Panc1 (cell line): ENCODE measurements around the gene FAAP20. TPM values are rescaled to one million over a fixed set of nuclear protein-coding genes. Genes with fewer than 3 reads are reported as not detected.
A peak's percentile ranks its signal among the peaks of the same experiment; 100 is the strongest.

Experiments
- ATAC-seq: fragments of 200-7000 bp; cut with Tn5 transposase; 2 replicates; pipeline ENCODE4 v1.9.1; 2020; ENCODE audit warnings: mild to moderate bottlenecking, moderate library complexity
- BruUV-seq: library from RNA; stranded (reverse); fragments of 400-500 nt; replicated peaks from 2 replicates; lab custom pipeline; 2021; lab: Mats Ljungman, UMichigan
- CTCF ChIA-PET: fragments of 300-600 bp; sonication (Branson Sonifier 250); formaldehyde crosslinking; loops from one replicate; lab custom pipeline; 2022; ENCODE audit warnings: antibody characterized with exemption; lab: Charles Lee
- POLR2A ChIA-PET: fragments of 300-600 bp; sonication (Branson Sonifier 250); formaldehyde crosslinking; loops from one replicate; lab custom pipeline; 2022; ENCODE audit warnings: antibody characterized with exemption; lab: Charles Lee
- DNase-seq: peaks from one replicate; pipeline ENCODE4 v3.0.0-alpha.2; 2010; ENCODE audit warnings: low read depth, low spot score
- H3K27ac ChIP-seq: 2 replicates; pipeline ENCODE4 v1.5.1; 2011; ENCODE audit warnings: mild to moderate bottlenecking, low read length, inconsistent platforms
- H3K27me3 ChIP-seq: fragments of 200-500 bp; sonication (Bioruptor generic); 2 replicates; pipeline ENCODE4 v1.6.0; 2014; ENCODE audit warnings: low read length, inconsistent platforms; ENCODE audit not compliant: control insufficient read depth, insufficient read depth
- H3K36me3 ChIP-seq: fragments of 200-500 bp; sonication (Bioruptor generic); 2 replicates; pipeline ENCODE4 v1.5.1; 2014; ENCODE audit warnings: inconsistent platforms, mild to moderate bottlenecking, low read length, moderate library complexity; ENCODE audit not compliant: control insufficient read depth, insufficient read depth
- H3K4me1 ChIP-seq: 2 replicates; pipeline ENCODE4 v1.5.1; 2011; ENCODE audit warnings: inconsistent platforms, mild to moderate bottlenecking, low read length, moderate library complexity; ENCODE audit not compliant: control insufficient read depth, insufficient read depth
- H3K4me3 ChIP-seq, 2 experiments: 2 replicates each; pipeline ENCODE4 v1.5.1; 2011 to 2012; ENCODE audit warnings: low read depth in 2 of 2, low read length in 2 of 2, mild to moderate bottlenecking in 2 of 2, inconsistent platforms in 1 of 2, moderate library complexity in 1 of 2
- H3K9me3 ChIP-seq: fragments of 200-500 bp; sonication (Bioruptor generic); 2 replicates; pipeline ENCODE4 v1.5.1; 2014; ENCODE audit warnings: low read depth, mild to moderate bottlenecking, inconsistent platforms, low read length, moderate library complexity; ENCODE audit not compliant: control insufficient read depth, insufficient read depth
- CTCF ChIP-seq: fragments of 450-650 bp; IDR thresholded peaks from 2 replicates; pipeline ENCODE4 v1.5.1; 2017; ENCODE audit warnings: mild to moderate bottlenecking
- POLR2AphosphoS5 ChIP-seq: IDR thresholded peaks from 2 replicates; pipeline ENCODE4 v1.6.1; 2012; ENCODE audit warnings: mild to moderate bottlenecking, low read depth, low read length, moderate library complexity
- REST ChIP-seq, 2 experiments: IDR thresholded peaks; 2 replicates each; pipeline ENCODE4 v1.6.1; 2011 to 2012; ENCODE audit warnings: low read depth in 2 of 2, control low read depth in 1 of 2, low read length in 1 of 2, mild to moderate bottlenecking in 1 of 2, moderate library complexity in 1 of 2; ENCODE audit not compliant: insufficient read depth in 1 of 2
- SIN3A ChIP-seq: IDR thresholded peaks from 2 replicates; pipeline ENCODE4 v1.6.1; 2012; ENCODE audit warnings: low read depth, mild to moderate bottlenecking, low read length, moderate library complexity, borderline replicate concordance; ENCODE audit not compliant: insufficient read depth
- TCF7L2 ChIP-seq: IDR thresholded peaks from 2 replicates; pipeline ENCODE4 v1.6.1; 2011; ENCODE audit warnings: mild to moderate bottlenecking, low read depth, low read length, inconsistent platforms
- in situ Hi-C: cut with HindIII; loops from 2 replicates; pipeline ENCODE4 v1.10.0; 2016; ENCODE audit warnings: low sequenced_read_pairs, low pct_unique_long_range_greater_than_20kb
- intact Hi-C: fragments of 100-400 bp; cut with micrococcal nuclease; formaldehyde crosslinking; loops from one replicate; pipeline ENCODE4 v1.10.0; 2022; ENCODE audit not compliant: unreplicated experiment
- total RNA-seq: library from RNA; stranded (reverse); gene quantifications from one replicate; pipeline ENCODE4 v1.2.1, GENCODE V29; 2021; ENCODE audit not compliant: unreplicated experiment

FAAP20 gene
- total RNA-seq, 1 experiment from 2014 or later = 177 TPM

- Histone ChIP-seq H3K4me3 (peak overlapping the region; percentile 21 to 30), H3K27me3 (no peaks in the 10 kb centered on the region), H3K9me3 (no peaks in the 10 kb centered on the region), H3K36me3 (no peaks in the 10 kb centered on the region), H3K27ac (peak overlapping the region; percentile 90), H3K4me1 (peaks cover 78% of the 10 kb centered on the region)
- BruUV-seq = no TSS peak
- POLR2A ChIA-PET = interaction anchor here (0.7 to 1.8 kb wide), 2 partner anchors 9 kb away, joined by 10 to 14 read pairs; no protein-coding TSS in a partner anchor
- CTCF ChIA-PET = no interaction called here
- TF ChIP-seq REST (IDR thresholded peaks at IDR 0.05; ENCODE audit: insufficient read depth in 1 of 2, low read depth in 2 of 2, low read length in 1 of 2) (no peak), SIN3A (0 out of 2 replicates have a peak, but pooled peaks have one; percentile 36), POLR2AphosphoS5 (peak; percentile 87), TCF7L2 (no peak), CTCF (no peak)
- ATAC-seq (peak; percentile 64), DNase-seq (no peak)
- in situ Hi-C loops (no loop called here), intact Hi-C loops (no loop called here)
Measured at GRCh38 chr1:2208309-2209239, 14.0 kb upstream of the FAAP20 start.

GRCh38 chr1:2206813-2207487 lies 12.4 kb upstream of the FAAP20 start:
- no peaks in the 10 kb centered on the region for H3K9me3 ChIP-seq
- H3K27me3 ChIP-seq = no peaks in the 10 kb centered on the region
- ChIA-PET POLR2A (interaction anchor here (0.5 to 0.7 kb wide), 2 partner anchors 27 to 28 kb away, joined by 4 to 6 read pairs; no protein-coding TSS in a partner anchor), CTCF (no interaction called here)
- no peaks in the 10 kb centered on the region for H3K36me3 ChIP-seq
- intact Hi-C loops = no loop called here
- peak overlapping the region; percentile 21 to 30 for H3K4me3 ChIP-seq
- TF ChIP-seq POLR2AphosphoS5 = no peak
- no peak for TF ChIP-seq CTCF
- 0 out of 4 replicates have a peak, but pooled peaks of 1 of the 2 experiments have one; percentile 31 for TF ChIP-seq REST (IDR thresholded peaks at IDR 0.05; ENCODE audit: insufficient read depth in 1 of 2, low read depth in 2 of 2, low read length in 1 of 2)
- TF ChIP-seq SIN3A = no peak
- TF ChIP-seq TCF7L2 = no peak
- H3K27ac ChIP-seq = peak overlapping the region; percentile 90
- ATAC-seq (peak; percentile 8), DNase-seq (no peak)
- in situ Hi-C loops = no loop called here
- BruUV-seq = TSS peak; percentile 65
- H3K4me1 ChIP-seq = peaks cover 64% of the 10 kb centered on the region
